Stimulated activated CD4-positive, alpha-beta T cell treated with anti-CD3 and anti-CD28 coated beads, TNF-alpha, amount 100 ng/mL, for 48 hours (primary cell): ENCODE measurements around the gene ZSCAN16.

ENCODE experiments used
- DNase-seq, 3 donors: peaks; one replicate each; pipeline ENCODE4 v3.0.0-alpha.2; 2020; ENCODE audit warnings: low read depth in 3 of 3

ZSCAN16 gene

GRCh38 chr6:28172006-28172405 is 47.6 kb downstream of the ZSCAN16 start:
- no peak for DNase-seq

- no peak for DNase-seq
Observed at GRCh38 chr6:28176373-28176772, 52.0 kb downstream of the ZSCAN16 start.
